NCI-H510A (cell line): Measurements from ENCODE around the gene KCTD11.
"Not testable (repeated sequence)": the region's sequence is repeated elsewhere in the genome, so short reads cannot be mapped to it uniquely, and the experiment has no call there.

Source experiments
- DNase-seq: peaks from one replicate; lab custom pipeline; 2025; lab: John Stamatoyannopoulos, UW

The KCTD11 gene

DNA sequence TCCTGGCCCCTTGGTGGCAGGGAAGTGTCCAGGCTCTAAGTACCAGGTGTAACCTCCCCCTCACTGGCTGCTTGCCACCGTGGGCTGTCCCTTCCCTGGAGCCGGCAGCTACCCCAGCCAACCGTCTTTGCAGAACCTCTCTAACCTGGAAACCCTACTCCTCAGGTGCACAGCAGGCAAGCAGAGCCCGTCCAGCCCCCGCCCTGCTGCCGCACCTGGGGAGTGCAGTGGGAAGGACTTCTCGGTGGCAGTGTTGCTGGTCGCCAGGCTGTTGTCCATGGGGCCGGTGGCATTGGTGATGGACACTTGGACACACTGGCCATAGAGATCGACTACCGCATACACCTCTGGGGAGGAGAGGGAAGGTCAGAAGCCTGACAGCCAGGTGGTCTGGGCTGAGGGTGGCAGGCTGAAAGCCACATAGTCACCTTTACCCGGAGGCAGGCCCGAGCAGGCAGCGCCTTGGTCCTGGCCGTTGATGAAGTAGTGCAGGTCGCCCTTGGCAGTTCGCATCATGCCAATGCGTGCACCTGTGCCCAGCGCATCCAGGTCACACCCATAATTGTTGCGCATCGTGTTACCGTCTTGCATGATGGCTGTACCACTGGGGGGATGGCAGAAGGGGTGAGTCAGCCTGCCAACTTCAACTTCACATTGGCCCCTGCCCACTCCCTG lies 29.3 kb upstream of the KCTD11 start:
- no peak for DNase-seq

DNA sequence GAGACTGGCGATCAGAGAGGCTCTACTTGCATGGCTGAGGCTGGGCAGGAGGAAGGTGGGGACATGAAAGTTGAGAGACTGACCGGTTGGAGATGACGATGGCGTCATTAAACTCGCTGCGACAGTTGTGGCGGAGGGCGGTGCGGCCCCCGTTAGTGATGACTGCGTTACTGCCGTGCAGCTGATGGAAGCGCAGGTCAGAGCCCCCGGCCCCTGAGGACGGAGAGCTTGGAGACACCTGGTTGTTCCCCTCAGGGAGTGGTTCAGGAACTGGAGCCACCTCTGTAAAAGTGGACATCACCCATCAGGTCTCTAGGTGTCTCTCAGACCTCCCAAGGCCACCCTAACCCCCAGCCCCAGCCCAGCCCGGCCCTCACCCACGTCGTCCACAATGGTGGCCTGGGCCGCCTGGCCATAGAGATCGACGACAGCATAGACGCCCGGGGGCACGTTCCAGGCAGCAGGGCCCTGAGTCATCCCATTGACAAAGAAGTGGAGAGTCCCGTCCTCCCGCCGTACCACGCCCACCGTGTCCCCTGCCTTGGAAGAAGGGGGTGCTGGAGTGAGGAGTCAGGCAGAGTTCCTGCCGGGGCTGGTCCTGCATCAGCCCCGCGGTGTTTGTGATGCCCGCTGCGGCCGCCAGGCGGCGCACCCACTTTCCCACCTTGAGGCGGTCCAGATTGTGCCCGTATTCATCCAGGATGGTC lies 28.1 kb upstream of the KCTD11 start:
- DNase-seq: no peak

DNA sequence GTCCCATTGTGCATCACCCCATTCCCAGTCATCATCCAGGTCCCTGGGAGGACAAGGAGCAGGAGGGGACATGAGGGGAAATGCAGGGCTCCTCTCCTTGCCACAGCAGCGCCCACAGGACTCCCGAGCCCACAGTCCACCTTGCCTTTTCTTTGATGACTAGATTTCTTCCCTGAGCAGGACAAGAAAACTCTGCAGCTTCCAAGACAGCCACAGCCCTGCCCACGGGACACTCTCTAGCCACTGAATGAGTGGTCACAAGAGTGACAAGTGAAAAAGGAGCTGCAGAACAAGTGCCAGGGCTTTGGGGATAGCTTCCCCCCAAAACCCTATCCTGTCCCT lies 27.6 kb upstream of the KCTD11 start:
- DNase-seq: no peak

DNA sequence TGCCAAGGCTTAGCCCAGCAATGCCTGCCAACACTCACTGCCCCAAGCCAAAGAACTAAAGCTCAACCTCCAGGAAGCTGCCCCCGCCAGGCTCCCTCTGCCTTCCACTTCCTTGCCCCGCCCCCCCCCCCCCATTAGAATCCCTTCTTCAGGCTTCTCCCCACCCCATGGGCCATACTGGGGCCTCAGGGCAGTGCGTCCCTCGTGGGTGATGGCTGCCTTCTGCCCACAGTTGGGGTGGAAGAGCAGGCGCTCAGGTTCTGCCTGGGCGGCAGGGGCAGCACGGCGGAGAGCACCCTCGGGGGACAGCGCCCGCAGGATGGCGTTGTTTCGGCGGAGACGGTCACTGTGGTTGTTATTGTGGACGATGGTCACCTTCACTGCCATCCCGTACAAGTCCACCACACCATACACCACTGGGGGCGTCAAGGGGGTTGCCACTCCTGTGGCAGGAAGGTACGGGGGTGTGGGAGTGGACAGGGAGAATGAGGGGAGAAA lies 26.9 kb upstream of the KCTD11 start:
- DNase-seq: no peak

DNA sequence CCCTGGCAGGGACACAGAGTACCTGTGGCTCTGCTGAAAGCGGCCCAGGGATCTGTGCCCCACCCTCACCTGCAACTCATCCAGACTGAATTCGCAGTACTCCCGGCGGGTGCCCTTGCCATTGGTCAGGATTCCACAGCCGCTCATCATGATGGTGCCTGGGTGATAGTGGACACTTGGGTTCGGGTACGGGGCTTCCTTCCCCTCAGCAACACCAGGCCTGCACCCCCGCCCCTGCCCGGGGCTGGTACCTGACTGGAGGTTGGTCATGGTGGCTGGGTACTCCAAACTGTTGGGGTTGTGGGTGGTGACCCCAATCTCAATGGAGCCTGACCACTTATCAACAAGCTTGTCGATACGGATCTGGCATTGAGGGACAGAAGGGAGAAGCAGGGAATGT lies 25.8 kb upstream of the KCTD11 start:
- DNase-seq: no peak

DNA sequence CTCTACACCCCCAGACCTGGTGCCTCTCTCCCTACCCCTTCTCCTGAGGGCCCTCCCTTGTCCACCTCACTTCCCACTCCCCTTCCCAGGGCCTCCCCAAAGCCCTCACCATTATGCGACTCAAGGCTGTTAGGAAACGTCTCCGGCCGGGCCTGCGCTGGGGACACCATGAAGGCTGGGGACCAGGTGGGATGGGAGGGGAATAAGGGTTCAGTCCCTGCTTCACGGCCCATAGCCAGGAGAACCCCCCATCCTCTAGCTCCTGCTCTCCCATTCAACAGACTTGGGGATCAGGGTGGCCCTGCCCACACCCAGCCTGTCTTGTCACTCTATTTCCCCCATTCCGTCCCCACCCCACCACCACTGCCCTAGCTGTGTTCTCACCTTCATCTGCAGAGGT lies 24.9 kb upstream of the KCTD11 start:
- DNase-seq: no peak

DNA sequence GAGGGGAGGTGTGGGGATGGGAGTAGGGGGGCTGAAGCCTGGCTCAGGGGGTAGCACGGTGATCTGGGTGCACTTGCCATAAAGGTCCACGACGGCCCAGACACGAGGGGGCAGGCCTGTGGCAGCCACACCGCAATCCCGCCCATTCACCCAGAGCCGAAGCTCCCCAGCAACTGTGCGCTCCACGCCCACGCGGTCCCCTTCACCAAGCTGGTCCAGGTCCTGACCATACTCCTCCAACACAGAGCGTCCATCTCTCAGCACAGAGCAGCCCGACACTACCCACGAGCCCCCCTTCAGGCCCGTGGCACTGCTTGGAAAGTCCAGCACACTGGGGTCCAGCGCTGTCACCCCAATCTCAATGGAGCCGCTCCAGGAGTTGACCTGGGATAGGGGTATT lies 24.5 kb upstream of the KCTD11 start:
- DNase-seq: no peak

DNA sequence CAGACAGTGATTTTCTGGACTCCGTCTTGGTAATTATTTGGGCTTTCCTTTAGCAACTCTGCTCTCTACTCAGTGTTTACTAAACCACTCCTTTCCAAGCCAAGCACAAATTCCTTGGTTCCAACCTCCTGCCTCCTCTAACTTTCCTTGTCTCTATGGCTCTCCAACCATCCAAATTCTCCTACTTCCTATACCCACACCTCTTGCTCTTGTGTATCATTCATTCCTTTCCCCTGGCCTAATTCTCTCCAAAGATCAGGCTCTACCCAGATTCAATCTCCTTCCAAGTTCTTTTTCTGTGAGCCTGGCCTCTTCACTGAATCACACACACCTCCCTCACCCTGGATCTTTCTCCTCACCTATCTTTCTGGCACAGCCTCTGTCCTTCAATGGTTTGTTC lies 24.0 kb upstream of the KCTD11 start:
- DNase-seq: no peak

DNA sequence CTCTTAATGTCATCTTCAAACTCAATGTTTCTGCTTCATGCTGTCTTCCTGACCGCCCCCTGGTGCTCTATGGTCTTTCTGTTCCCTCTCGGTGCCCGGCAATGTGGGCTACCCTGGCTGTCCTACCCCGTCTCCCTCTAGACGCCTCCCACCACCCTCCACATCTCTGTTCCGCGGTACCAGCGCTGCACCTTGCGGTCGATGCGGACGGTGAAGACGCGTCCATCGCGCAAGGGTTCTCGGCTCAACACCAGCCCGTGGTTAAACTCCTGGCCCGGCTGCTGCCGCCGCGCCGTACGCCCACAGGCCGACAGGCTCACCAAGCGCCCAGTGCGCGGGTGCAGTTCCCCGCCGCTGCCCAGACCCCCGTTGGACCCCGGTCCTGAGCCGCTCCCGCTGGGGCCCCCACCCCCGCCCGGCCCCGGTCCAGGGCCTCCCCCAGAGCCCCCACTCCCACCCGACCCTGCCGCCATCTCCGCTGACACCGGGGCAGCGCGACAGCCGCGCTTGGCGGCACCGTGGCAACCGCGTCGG lies 23.1 kb upstream of the KCTD11 start, which contains the start of gene NEURL4:
Gene NEURL4 (minus strand): TSS at position 496 of the 534 bp plus-strand sequence. CDS start 23 bp downstream, at position 473.
- DNase-seq: no peak

DNA sequence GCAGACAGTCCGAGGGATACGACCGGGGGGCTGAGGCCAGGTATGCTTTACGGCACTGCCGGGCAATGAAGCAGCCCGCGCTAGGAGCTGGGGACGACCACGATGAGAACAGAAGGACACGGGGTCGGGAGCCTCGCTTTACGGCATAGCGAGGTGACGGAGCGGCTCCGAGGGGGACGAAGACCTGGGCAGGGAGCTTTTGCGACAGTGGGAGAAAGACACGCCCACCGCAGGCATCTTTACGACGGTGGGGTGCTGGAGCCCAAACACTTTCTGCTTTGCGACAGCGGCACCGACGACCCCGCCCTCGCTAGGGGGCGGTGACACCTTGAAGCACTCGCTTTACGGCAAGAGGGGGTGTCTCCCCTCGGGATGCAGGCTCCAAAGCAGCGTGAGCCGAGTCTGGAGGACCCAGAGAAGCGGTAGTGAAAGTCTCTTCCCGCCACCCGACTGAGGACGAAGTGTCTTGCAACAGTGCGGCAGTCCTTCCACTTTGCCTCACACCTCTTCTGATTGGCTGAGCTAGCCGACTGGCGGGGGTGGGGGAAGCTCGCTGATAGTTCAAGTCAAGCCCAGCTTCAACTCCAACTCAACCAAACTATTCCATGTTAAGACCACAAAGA lies 22.5 kb upstream of the KCTD11 start:
- DNase-seq: peak; percentile 95

DNA sequence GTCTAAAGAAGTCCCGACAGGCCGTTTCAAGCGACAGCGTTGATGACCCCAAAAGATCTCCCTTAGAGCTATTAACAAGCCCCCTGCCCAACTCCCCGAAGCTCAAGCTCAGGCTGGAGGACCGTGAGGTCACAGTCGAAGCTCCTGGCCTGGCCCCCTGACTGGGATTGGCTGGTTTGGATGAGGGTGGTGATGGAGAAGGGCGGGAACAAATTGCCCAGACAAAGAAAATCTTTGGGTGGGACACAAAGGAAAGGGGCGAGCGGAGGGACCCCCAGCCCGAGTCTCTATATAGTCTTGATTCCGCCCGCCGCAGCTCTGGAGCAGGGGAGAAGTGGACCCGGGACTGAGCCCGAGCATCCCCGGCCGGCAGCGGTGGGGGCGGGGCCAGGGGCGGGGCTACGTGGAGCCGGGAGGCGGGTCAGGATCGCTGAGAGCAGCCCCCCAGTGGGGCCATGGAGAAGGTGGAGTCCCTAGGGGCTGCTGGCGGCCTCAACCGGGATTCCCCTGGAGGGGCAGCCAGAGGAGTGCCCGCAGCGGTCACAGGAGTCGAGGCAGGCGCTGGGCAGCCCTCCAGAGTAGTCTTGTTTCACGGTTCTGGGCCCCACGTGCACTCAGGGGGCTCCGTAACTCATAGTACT lies 21.8 kb upstream of the KCTD11 start:
- DNase-seq: peak; percentile 63

DNA sequence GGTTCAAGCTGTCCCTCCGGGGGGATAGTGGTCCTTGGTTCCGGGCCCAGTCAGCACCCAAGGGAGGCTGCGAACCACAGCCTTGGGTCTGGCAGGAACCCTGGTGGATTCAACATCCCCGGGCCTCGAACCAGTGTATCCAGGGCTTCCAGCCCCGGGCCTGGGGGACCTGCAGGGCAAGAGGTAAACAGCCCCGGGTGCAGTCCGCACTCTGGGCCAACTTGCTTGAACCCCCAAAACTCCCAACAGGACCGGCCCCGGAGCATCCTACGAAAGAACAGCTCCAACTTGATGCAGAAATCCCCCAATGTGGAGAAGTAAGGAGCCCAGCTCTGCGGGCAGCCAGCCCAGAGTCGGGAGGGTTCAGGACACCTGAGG lies 21.3 kb upstream of the KCTD11 start:
- DNase-seq: no peak

DNA sequence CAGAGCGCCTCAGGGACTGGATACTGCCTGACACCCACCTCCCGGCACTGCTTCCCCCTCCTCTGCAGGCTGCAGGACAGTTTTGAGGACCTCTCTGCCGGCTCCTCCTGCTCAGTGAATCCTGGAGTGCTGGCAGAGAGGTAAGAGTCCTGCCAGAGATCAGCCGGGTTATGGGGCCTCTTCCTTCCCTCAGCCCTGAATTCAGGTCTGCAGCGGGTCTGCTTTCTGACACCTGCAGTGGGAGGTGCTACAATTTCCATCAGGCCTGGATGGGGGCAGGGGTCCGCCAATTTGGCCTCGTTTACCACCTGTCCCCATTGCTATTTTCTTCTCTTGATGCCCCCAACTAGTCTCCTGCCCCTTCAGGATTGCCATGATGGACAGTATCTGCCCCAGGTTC lies 19.9 kb upstream of the KCTD11 start:
- DNase-seq: no peak

DNA sequence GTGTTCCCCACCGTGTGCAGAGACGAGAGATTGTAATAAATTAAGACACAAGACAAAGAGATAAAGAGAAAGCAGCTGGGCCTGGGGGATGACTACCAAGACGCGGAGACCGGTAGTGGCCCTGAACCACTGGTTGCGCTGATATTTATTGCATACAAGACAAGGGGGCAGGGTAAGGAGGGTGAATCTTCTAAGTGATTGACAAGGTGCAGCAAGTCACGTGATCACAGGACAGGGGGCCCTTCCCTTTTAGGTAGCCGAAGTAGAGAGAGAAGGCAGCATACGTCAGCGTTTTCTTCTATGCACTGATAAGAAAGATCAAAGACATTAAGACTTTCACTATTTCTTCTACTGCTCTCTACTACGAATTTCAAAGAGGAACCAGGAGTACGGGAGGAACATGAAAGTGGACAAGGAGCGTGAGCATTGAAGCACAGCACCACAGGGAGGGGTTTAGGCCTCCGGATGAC lies 19.3 kb upstream of the KCTD11 start:
- DNase-seq: not testable (repeated sequence)

DNA sequence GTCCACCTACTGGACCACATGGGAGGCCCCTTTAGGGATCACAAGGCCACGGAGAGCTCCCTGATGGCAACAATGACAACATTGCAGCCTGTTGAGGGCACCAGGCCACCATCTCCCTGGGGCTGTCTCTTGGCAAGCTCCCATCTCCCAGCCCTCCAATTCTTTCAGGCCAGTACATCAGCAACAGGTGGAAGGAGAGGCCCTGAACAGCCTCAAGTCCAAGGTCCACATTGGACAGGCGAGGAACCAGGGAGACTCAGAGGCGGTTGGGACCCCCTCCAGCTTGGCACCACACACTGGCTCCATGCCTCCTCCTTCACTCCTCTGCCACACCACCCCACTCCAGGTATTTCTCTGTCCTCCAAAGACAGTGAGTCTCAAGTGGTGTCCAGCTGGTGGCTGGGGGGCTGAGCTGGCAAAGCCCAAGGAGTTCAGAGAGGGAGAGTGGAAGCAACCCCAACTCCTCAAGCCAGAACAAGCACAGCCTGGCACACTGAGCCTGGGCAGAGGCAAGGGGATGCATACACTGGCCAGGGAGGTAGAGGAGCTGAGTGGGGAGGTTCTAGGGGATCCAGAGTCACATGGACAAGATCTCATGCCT lies 16.9 kb upstream of the KCTD11 start:
- no peak for DNase-seq

DNA sequence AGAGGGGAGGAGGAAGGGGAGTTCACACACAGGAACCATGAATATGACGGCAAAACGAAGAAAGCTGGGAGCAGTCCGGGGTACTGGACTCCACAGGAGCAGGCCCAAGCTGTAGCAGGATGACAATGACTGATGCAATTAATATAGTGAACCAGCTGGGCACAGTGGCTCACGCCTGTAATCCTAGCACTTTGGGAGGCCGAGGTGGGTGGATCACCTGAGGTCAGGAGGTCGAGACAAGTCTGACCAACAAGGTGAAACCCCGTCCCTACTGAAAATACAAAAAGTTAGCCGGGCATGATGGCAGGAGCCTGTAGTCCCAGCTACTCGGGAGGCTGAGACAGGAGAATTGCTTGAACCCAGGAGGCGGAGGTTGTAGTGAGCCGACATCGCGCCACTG lies 16.2 kb upstream of the KCTD11 start:
- not testable (repeated sequence) for DNase-seq

DNA sequence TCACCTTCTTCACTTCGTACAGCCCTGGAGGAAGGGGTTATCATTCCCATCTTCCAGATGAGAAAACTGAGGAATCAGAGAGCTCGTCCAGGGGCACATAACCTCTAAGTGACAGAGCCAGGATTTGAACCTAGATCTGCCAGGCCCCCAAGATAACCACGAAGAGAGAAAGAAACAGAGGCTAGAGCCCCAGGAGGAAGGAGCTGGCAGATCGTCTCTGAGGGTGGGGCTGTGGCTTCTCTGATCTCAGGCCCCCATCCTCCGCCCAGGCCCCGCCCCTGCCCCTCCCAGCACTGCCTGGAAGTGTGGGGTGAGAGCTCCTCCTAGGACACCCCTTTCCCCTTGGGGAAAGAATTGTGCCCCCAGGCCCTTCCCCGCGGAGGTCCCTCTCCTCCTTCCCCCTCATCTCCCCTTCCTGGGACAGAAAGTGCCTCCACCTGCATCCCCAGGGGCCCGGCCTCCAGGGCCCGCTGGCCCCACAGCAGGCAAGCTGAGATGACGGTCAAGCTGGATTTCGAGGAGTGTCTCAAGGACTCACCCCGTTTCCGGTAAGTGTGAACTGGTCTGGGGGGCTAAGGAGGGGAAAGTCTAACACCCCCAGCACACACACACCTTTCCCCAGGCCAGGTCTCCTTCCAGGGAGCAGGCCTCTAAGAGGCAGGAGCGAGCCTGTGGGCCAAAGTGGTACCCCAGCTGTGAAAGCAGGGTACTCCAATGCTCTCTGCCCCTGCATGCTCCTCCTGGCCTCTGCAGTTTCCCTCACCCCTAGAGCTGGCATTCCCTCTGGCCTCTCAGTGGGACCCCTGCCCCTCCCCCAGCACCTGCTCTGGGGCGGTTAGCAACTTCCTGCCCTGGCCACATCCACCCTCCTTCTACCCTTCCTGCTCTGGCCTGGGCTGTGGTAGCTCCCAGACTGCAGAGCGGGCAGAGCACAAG lies 15.5 kb upstream of the KCTD11 start, which contains the start of gene ACAP1:
Gene ACAP1 (plus strand): TSS at position 290 of the 936 bp plus-strand sequence. CDS start 206 bp downstream, at position 496.
- no peak for DNase-seq

DNA sequence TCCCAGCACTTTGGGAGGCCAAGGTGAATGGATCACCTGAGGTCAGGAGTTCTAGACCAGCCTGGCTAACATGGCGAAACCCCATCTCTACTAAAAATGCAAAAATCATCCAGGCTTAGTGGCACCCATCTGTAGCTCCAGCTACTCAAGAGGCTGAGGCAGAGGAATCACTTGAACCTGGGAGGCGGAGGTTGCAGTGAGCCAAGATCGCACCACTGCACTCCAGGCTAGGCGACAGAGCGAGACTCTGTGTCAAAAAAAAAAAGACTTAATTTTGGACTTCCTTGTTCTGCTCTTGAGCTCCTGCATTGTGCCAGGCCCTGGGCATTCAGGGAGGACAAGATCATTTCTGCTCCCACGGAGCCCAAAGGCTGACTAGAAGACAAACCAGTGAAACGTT lies 14.4 kb upstream of the KCTD11 start:
- not testable (repeated sequence) for DNase-seq

DNA sequence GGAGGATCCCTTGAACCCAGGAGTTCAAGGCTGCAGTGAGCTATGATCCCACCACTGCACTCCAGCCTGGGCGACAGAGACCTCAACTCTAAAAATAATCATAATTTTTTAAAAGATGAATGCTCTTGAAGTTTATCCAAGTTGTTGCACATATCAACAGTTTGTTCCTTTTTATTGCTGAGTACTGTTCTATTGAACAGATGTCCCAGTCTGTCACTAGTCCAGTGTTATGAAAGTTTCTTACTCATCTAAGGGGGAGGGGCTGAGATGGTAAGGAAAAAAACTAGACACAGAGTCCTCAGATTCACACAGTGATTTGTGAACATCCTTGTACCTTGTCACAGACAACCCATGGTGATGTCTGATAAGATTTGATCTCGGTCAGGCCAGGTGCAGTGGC lies 11.8 kb upstream of the KCTD11 start:
- DNase-seq: no peak

DNA sequence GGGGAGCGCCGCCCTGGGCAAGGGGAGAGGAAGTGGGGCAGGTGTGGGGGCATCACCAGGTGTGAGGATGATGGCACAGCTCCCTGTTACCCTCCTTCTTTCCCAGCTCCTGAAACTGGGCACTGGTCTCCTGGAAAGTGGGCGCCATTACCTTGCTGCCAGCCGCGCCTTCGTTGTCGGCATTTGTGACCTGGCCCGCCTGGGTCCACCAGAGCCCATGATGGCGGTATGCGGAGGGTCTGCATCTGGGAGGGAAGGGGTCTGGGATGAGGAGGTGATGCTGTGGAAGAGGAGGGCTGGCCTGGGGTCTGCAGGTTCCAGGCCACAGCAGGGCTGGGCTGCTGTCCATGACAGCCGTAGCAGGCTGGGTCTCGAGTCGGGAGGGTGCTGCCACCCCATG lies 10.1 kb upstream of the KCTD11 start:
- no peak for DNase-seq

DNA sequence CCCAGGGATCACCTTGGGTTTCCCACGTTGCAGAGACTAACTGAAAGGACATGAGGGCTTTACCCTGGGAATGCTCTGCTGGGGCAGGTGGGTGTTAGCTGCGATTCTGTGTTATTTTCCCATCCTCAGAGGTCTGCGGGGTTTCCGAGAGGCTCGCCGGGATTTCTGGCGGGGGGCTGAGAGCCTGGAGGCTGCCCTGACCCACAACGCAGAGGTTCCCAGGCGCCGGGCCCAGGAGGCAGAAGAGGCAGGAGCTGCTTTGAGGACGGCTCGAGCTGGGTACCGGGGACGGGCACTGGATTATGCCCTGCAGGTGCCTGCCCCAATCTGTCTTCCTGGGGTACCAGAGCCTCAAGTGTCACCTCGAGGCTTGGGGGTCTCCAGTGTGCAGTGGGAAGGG lies 8.7 kb upstream of the KCTD11 start:
- no peak for DNase-seq
